ENCODE results near the gene CAPN9.

Gene CAPN9

DNA sequence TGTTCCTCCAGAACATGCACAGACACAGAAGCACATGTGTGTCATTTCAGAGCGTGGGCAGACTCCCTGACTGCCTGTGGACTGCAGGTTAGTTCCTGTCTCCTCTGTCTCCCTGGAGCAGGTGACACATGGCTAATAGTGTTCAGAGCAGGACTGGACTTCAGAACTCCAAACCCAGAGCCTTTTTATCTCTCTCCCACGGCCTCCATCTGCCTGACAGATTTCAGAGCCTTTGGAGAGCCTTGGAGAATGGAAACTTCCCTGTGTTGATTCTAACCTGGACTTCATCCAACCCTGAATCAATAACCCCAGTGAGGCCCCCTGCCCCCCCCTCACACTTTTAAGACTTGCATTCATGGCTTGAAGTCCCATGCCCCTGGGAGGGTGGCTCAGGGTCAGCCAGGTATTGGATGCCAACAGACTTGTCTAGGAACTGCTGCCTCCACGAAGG lies 76.8 kb downstream of the CAPN9 start:
- DNase-seq (ENCODE audit: low read depth): no peak

DNA sequence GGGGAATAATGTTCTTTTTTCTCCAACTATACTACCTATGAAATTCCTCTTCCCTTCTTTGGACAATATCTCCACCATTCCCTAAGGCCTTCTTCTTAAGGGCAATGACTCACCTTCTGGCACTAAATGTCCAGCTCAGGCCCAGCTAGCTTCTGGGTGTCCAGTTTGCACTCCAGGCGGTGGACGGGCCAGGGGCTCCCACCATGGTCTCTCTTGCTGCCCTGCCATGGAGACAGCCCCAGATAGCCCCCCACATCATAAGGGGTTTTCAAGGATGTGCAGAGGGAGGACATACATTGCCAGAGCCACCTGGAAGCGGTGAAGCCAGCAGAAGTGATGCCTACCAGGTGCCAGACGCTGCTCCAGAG lies 77.3 kb downstream of the CAPN9 start:
- DNase-seq (ENCODE audit: low read depth): peak; percentile 69

DNA sequence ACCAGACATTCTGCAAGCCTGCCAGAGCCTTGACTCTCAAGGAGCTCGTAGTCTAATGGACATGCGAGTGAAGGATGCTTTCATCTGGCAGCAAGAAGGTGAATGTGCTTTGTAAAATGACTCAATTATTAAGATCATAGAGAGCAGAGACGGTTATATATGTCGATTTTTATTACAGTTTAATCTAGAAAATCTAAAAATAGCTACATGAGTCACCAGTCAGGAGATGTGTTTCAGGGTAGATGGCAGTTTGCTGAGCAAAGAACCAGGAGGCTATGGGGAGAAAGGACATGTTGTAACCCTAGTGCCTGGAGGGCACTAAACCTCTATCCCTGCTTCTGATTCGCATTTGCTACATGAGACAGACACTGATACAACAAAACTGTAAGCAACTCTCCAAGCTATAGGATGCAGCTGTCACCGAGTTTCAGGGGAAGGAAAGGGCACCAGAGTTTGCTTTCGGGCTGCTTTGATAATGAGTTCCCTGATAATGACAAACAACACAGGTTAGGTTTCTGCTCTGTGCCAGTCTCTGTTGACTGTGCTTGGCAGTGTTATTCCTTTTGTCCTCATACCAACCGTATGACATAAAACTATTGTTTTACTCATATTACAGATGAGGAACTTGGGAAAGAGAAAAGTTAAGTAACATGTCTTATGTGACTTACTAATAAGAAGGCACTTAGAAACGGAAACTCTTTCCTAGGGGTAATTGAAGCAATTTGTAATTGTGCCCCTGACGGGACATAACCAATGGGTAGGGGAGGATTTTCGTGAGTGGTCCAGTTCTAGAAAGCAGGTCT lies 77.9 kb downstream of the CAPN9 start:
- DNase-seq (ENCODE audit: low read depth): peak; percentile 93

DNA sequence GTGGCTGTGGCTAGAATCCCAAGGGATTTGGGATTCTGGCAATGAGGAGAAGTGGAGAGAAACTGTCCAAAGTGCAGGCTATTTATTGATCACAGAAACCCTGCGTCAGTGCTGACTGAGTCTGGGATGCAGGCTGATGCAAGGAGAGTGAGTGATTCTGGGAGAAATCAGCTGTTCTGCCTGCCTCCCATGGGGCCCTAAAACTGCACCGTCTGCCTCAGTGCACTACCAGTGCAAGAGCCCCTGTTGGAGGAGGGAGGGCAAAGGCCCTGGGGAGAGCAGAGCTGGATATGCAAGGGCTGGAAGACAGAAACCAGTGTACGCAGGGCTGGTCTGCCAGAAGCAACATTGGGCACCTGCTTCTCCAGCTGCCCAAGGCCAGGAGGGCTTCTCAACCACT lies 78.6 kb downstream of the CAPN9 start:
- no peak for DNase-seq (ENCODE audit: low read depth)

DNA sequence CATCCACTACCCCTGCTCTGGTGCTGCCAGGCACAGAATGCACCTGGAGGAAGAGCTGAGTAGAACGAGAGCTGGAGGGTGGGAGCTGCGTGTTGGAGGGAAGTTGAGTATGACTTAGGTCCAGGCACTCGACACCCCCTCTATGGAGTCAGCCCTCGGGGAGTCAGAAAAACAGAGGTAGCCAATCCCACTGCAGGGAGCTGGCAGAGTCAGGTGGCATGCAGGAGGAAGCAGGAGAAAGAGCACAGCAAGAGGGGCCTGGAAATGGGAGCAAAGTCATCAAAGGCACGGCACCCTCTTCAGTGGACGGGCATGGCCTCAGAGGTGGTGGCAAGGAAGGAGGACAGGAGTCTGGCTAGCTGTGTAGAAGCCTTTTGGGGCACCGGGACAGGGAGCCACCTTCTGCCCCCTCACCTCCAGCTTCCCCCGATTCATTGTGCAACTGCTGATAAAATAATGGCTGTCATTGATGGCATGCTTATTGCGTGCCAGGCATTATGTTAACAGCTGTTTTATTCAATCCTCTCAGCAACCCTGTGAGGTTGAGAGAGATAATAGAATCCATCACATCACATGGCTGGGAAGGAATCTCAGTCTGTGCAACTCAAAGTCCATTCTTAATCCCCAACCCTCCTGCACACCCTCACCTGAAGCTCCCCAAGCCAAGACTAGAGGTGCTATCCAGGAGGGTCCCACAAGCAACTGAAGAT lies 79.1 kb downstream of the CAPN9 start:
- no peak for DNase-seq (ENCODE audit: low read depth)

- DNase-seq (ENCODE audit: low read depth): peak; percentile 42
Measured at GRCh38 chr1:230827081-230827681, 80.0 kb downstream of the CAPN9 start.

- DNase-seq (ENCODE audit: low read depth): no peak
Measured at GRCh38 chr1:230827801-230828200, 80.6 kb downstream of the CAPN9 start.

DNA sequence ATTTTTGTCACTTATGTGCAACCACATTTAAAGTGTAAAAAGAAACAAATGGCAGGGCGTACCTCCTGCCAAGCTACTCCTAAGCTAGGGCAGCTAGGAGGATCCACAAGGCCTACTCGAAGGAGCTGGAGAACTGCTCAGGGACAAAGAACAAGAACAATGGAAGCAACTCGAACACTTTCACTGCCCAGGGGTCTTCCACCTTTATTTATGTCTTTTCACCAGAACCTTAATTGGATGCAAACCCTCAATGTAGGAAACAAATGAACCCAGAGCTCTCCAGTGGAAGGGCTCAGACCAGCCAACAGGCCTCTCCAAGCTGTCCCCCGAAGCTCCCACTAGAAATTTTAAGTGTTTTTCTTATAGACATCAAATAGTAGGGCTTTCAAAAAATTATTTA lies 81.2 kb downstream of the CAPN9 start:
- no peak for DNase-seq (ENCODE audit: low read depth)

- no peak for DNase-seq (ENCODE audit: low read depth)
Measured at GRCh38 chr1:230831771-230832170, 84.6 kb downstream of the CAPN9 start.

DNA sequence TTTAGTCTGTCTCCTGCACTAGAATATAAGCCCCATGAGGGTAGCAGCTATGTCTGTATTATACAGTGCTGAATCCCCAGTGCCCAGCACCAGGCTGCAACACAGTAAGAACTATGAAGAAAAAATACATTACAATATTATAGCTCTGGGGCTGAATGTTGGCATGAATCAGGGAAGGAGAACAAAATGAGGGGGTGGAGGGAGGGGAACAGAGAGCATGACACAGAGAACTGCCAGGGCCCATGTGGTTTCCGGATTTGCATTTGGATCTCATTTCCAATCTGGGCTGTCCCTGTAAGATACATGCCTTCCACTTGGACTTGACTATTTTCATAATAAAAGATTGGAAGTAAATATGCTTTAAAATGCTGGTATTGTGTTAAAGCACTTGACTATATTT lies 85.3 kb downstream of the CAPN9 start:
- DNase-seq (ENCODE audit: low read depth): peak; percentile 51

DNA sequence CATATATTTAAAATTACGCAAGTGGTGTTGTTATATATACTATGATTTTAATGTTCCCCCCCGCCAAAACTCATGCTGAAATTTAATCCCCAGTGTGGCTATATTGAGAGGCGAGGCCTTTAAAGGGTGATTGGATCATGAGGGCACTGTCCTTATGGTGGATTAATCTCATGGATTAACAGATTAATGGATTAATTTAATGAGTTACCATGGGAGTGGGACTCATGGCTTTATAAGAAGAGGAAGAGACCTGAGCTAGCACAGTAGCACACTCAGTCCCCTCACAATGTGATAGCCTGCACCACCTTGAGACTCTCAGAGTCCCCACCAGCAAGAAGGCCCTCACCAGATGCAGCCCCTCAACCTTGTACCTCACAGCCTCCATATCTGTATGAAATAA lies 86.3 kb downstream of the CAPN9 start:
- DNase-seq (ENCODE audit: low read depth): no peak

- DNase-seq (ENCODE audit: low read depth): no peak
Measured at GRCh38 chr1:230834292-230834691, 87.1 kb downstream of the CAPN9 start.

DNA sequence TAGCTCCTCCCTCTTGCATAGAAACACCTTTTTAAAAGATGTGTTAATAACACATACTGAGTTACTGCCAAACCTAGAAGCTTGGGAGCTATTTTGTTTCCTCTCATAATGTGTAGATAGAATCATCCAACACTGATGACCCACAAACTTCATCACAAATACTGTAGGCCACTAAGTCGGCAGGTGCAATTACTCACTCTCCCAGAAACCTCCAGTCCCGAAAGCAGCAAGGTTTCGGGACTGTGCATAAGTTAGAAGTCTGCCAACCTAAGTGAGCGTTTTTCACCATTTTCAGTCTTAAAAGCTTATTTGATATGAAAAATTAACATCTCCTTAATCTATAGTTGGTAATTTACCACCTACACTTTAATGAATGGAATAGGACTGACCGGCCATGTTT lies 89.2 kb downstream of the CAPN9 start:
- no peak for DNase-seq (ENCODE audit: low read depth)

GRCh38 chr1:230836793-230837192 lies 89.6 kb downstream of the CAPN9 start:
- DNase-seq (ENCODE audit: low read depth): no peak

DNA sequence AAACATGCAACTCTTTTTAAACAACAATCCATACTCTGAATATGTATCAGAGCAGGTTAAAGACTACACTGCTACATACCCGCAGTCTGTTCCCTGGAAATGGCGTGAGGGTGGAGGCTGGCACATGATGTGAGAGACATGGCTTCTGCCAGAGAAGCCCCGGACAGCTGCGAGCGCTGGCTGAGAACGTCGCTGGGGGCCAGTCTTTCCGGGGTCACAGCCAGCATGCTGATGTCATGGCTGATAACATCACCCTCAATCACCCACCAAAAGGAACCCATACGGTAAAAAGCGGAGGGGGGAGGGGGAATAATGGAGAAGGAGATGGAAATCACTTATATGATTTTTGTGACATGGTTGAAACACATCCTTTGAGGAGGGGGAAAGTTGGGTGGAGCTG lies 92.0 kb downstream of the CAPN9 start:
- DNase-seq (ENCODE audit: low read depth): no peak

DNA sequence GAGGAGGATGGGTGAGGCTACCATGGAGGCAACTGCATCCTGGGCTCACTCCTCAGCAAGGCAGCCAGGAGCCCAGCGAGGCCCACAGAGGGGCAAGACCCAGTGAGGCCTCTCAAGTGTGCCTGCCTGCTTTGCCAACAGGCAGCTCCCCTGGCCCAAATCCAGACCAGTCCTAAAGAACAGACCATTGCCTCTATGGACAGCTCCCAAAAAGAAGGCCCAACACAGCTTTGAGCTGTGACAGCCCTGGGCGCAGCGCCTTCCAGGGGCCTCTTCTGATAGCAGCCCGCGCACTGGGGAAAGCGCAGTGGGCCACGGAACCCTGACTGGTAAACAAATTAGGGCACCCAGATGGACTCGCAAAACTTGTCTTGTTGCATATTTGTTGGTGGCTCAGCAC lies 95.6 kb downstream of the CAPN9 start:
- DNase-seq (ENCODE audit: low read depth): no peak

DNA sequence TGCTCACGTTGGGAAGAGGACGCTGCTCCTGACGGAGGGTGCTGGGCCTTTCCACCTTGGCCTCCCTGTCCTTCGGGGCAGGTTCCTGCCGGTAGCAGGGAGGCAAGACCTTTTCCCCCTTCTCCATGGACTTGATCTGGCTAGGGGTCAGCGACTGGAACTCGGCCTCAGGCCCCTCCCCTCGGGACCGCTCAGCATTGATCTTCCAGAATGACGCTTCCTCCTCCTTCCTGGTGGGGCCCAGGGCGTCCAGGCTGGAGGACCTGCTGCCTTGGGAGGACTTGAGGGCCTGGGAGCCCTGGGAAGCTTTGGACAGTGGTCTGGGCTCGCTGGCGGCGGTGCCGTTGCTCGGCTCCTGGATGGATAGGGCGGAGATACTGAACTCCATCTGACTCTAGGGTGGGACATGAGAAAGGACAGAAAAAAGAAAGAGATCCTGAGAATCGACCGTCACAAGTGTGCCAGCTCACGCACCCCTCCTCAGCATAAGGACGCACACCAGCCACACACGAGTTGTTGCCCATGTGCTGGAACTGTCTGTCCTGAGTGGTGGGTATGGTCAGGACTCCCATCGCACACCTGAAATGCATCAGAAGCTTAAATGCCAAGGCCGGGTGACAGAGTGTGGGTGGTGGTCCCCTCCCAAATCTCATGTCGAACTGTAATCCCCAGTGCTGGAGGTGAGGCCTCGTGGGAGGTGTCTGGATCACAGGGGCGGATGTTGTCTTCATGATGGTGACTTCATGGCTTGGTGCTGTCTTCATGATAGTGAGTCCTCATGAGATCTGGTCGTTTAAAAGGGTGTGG lies 96.5 kb downstream of the CAPN9 start:
- no peak for DNase-seq (ENCODE audit: low read depth)

GRCh38 chr1:230844561-230844960 lies 97.4 kb downstream of the CAPN9 start:
- no peak for DNase-seq (ENCODE audit: low read depth)

DNA sequence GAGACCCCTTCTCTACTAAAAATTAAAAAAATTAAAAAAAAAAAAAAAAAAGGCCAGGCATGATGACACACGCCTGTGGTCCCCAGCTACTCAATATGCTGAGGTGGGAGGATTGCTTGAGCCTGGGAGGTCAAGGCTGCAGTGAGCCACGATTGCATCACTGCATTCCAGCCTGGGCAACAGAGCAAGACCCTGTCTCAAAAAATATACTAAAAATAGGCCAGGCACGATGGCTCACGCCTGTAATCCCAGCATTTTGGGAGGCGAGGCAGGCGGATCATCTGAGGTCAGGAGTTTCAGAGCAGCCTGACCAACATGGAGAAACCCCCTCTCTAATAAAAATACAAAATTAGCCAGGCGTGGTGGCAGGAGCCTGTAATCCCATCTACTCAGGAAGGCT lies 98.0 kb downstream of the CAPN9 start:
- peak; percentile 81 for DNase-seq (ENCODE audit: low read depth)

- DNase-seq (ENCODE audit: low read depth): no peak
Measured at GRCh38 chr1:230848235-230848634, 101.0 kb downstream of the CAPN9 start.

DNA sequence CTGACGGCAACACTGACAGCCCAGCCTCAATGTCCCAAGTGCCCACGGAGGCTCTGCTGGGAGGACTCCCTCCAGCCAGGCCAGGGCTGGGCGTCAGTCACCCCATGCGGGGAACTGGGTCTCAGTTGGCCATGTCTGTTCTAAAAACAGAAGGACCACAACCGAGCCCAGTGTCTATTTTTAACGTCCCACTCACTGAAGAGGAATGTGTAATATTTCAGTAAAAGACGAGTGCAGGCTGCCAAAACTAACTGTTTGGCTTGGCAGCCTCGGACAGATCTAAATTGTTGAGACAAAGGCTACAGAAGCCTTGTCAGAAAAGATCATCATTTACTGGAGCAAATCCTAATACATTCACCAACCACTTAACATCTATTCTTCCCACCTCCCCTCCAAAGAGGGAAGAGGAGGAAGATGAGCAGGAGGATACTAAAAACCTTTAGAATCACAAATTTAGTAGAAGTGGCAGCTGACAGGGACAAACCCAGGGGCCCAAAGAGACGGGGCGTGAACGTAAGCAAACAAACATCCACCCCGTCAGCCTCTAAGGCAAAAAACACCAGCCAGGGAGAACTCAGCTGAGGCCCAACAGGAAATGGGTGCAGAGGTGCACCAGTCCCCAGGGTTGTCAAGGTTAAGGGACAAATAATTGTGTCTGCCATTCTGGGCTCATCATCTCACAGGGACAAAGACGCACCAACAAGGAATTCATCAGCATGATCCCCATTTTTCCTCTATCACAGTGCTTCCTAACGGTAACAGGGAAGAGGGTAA lies 102.5 kb downstream of the CAPN9 start:
- DNase-seq (ENCODE audit: low read depth): peak; percentile 99

DNA sequence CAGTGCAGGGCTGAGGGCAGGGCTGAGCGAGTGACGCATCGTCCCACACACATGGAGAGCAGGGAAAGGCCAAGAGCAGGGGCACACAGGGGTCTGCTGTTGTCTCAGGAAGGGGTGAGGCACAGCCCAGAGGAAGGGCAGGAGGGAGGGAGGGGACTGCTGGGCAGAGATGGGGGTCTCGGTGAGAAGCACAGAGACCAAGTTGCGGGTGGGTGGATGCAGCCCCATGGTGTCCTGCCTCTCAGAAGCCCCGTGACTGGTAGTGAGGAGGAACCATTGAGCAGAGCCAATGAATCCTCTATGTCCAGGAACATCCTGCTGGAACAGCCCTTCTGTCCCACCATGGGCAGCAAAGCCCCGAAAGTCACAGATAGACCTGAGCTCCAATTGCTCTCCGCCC lies 103.4 kb downstream of the CAPN9 start:
- DNase-seq (ENCODE audit: low read depth): no peak

Data from EH (cell line).